Mesenchymal stem cell (in vitro differentiated cells and primary cell): Measurements from ENCODE around the gene SNRNP40.
A peak's percentile ranks its signal among the peaks of the same experiment; 100 is the strongest.

Source experiments
- DNase-seq: peaks from one replicate; pipeline ENCODE4 v3.0.0-alpha.2; 2013
- H2AFZ ChIP-seq: one replicate; pipeline ENCODE4 v1.6.1; 2013; ENCODE audit warnings: low read depth, mild to moderate bottlenecking, control low read depth, inconsistent platforms, low read length, moderate library complexity
- H2AK5ac ChIP-seq: 2 replicates; pipeline ENCODE4 v1.6.1; 2013; ENCODE audit warnings: low read length, moderate library complexity, mild to moderate bottlenecking, inconsistent platforms; ENCODE audit not compliant: severe bottlenecking
- H2BK120ac ChIP-seq: one replicate; pipeline ENCODE4 v1.6.1; 2013; ENCODE audit warnings: low read depth, mild to moderate bottlenecking, inconsistent platforms, low read length, moderate library complexity
- H2BK12ac ChIP-seq, 2 experiments: one replicate each; pipeline ENCODE4 v1.6.1; 2013; ENCODE audit warnings: inconsistent platforms in 2 of 2, low read length in 2 of 2, mild to moderate bottlenecking in 2 of 2, moderate library complexity in 2 of 2, control low read depth in 1 of 2
- H2BK15ac ChIP-seq: one replicate; pipeline ENCODE4 v1.6.1; 2013; ENCODE audit warnings: mild to moderate bottlenecking, low read depth, inconsistent platforms; ENCODE audit not compliant: poor library complexity, severe bottlenecking
- H2BK5ac ChIP-seq: 2 replicates; pipeline ENCODE4 v1.6.1; 2013; ENCODE audit warnings: low read depth, mild to moderate bottlenecking, low read length, control low read depth, inconsistent platforms; ENCODE audit not compliant: poor library complexity, severe bottlenecking
- H3K14ac ChIP-seq, 2 experiments: one replicate each; pipeline ENCODE4 v1.6.1; 2013; ENCODE audit warnings: inconsistent platforms in 2 of 2, low read length in 2 of 2, control low read depth in 1 of 2, mild to moderate bottlenecking in 1 of 2, moderate library complexity in 1 of 2
- H3K18ac ChIP-seq, 2 experiments: one replicate each; pipeline ENCODE4 v1.6.1; 2013; ENCODE audit warnings: inconsistent platforms in 2 of 2, low read length in 2 of 2, control low read depth in 1 of 2, low read depth in 1 of 2, mild to moderate bottlenecking in 1 of 2
- H3K23ac ChIP-seq, 2 experiments: one replicate each; pipeline ENCODE4 v1.6.1; 2013; ENCODE audit warnings: inconsistent platforms in 2 of 2, low read length in 2 of 2, mild to moderate bottlenecking in 2 of 2, moderate library complexity in 2 of 2, control low read depth in 1 of 2
- H3K27ac ChIP-seq: 2 replicates; pipeline ENCODE4 v1.5.1; 2013; ENCODE audit warnings: mild to moderate bottlenecking, moderate library complexity, low read length, control low read depth, inconsistent platforms; ENCODE audit not compliant: poor library complexity, severe bottlenecking
- H3K27me3 ChIP-seq, 2 experiments: 2 replicates each; pipeline versions ENCODE4 v1.6.1 to v1.7.0; 2013; ENCODE audit warnings: low read length in 2 of 2, mild to moderate bottlenecking in 2 of 2, moderate library complexity in 2 of 2, control low read depth in 1 of 2, inconsistent platforms in 1 of 2; ENCODE audit not compliant: control insufficient read depth in 1 of 2, insufficient read depth in 1 of 2
- H3K36me3 ChIP-seq, 2 experiments: 2 replicates each; pipeline versions ENCODE4 v1.6.1 to v1.7.0; 2013; ENCODE audit warnings: low read length in 2 of 2, control low read depth in 1 of 2, inconsistent platforms in 1 of 2, low read depth in 1 of 2, mild to moderate bottlenecking in 1 of 2; ENCODE audit not compliant: insufficient read depth in 2 of 2, control insufficient read depth in 1 of 2
- H3K4ac ChIP-seq, 2 experiments: one replicate each; pipeline ENCODE4 v1.6.1; 2013; ENCODE audit warnings: inconsistent platforms in 2 of 2, low read length in 2 of 2, mild to moderate bottlenecking in 2 of 2, moderate library complexity in 2 of 2, control low read depth in 1 of 2, low read depth in 1 of 2
- H3K4me1 ChIP-seq: 2 replicates; pipeline ENCODE4 v1.6.1; 2013; ENCODE audit warnings: low read depth, low read length, control low read depth; ENCODE audit not compliant: control insufficient read depth, insufficient read depth
- H3K4me2 ChIP-seq: 2 replicates; pipeline ENCODE4 v1.6.1; 2013; ENCODE audit warnings: low read length, mild to moderate bottlenecking, inconsistent platforms; ENCODE audit not compliant: poor library complexity, severe bottlenecking
- H3K4me3 ChIP-seq, 2 experiments: 2 replicates each; pipeline versions ENCODE4 v1.5.1 to v1.7.0; 2013; ENCODE audit warnings: low read length in 2 of 2, mild to moderate bottlenecking in 2 of 2, control low read depth in 1 of 2, low read depth in 1 of 2; ENCODE audit not compliant: insufficient read depth in 1 of 2
- H3K79me1 ChIP-seq: replicated peaks from 2 replicates; pipeline ENCODE4 v1.6.1; 2013; ENCODE audit warnings: mild to moderate bottlenecking, control low read depth, low read length, inconsistent platforms; ENCODE audit not compliant: poor library complexity, severe bottlenecking
- H3K9ac ChIP-seq: 2 replicates; pipeline ENCODE4 v1.7.0; 2013; ENCODE audit warnings: mild to moderate bottlenecking, low read length, moderate library complexity
- H3K9me3 ChIP-seq: 2 replicates; pipeline ENCODE4 v1.7.0; 2013; ENCODE audit warnings: mild to moderate bottlenecking, low read length; ENCODE audit not compliant: control insufficient read depth
- H4K8ac ChIP-seq: one replicate; pipeline ENCODE4 v1.6.1; 2013; ENCODE audit warnings: inconsistent platforms, mild to moderate bottlenecking, low read length, moderate library complexity
- H4K91ac ChIP-seq: one replicate; pipeline ENCODE4 v1.6.1; 2013; ENCODE audit warnings: mild to moderate bottlenecking, low read length, inconsistent platforms
- WGBS: methylation state at CpG from one replicate; pipeline ENCODE4 v1.1.7; 2013; ENCODE audit warnings: mixed read lengths; 5-methylcytosine and 5-hydroxymethylcytosine counted together

The SNRNP40 gene

DNA sequence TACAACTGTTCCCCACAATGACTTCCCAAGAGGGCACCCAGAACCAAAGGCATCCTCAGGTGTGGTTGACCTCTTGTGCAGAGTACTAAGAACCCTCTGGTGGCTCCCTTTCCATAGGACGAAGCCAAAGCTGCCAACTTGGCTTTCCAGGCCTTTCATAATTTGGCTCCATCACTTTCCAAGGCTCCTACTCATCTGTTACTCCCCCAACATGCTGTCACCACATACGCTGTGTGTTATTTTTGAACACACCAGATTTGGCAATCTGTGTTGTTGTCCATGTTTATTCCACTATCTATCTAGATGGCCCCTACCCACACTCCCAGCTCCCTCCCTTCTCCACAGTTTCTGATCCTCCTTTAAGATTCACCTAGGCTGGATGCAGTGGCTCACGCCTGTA lies 46.7 kb downstream of the SNRNP40 start:
- 95% methylated on average over 3 of the region's 3 CpGs for WGBS

DNA sequence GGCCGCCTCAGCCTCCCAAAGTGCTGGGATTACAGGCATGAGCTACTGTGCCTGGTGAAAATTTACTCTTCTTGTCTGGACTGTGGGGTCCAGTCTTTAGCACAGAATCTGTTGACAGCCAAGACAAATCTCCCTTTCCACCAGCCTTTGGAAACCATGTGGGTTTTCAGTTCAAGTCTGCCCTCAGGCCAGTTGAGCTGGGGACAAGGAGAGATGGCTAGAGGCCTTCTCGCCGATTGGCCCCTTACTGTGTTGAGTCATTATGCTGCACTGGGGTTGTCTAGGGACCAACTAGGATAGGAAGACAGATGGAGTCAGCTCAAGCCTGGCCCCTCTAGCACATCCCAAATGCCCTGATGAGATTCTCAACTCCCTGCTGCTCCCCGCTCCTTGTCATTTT lies 48.3 kb downstream of the SNRNP40 start:
- H2BK5ac ChIP-seq: no peak overlapping the region
- H2AFZ ChIP-seq: no peak overlapping the region
- H2BK15ac ChIP-seq: no peak overlapping the region
- H3K4me2 ChIP-seq: no peak overlapping the region
- no peak for DNase-seq
- no peak overlapping the region for H3K23ac ChIP-seq
- WGBS: 100% methylated on average over 4 of the region's 4 CpGs
- no peak overlapping the region for H2BK12ac ChIP-seq
- H3K14ac ChIP-seq: no peak overlapping the region
- no peaks in the 10 kb centered on the region for H3K36me3 ChIP-seq
- no peak overlapping the region for H3K18ac ChIP-seq
- no peaks in the 10 kb centered on the region for H3K9me3 ChIP-seq
- H3K9ac ChIP-seq: no peak overlapping the region
- no peak overlapping the region for H4K8ac ChIP-seq
- H4K91ac ChIP-seq: no peak overlapping the region
- no peaks in the 10 kb centered on the region for H3K79me1 ChIP-seq
- peaks cover 0 to 23% of the 10 kb centered on the region in 2 experiments for H3K27me3 ChIP-seq
- no peak overlapping the region for H3K27ac ChIP-seq
- no peak overlapping the region for H3K4me3 ChIP-seq
- H3K4ac ChIP-seq: no peak overlapping the region
- no peak overlapping the region for H2BK120ac ChIP-seq
- no peak overlapping the region for H2AK5ac ChIP-seq
- no peaks in the 10 kb centered on the region for H3K4me1 ChIP-seq

More for the DNA sequence above, 46.7 kb downstream of the SNRNP40 start:
- no peak overlapping the region for H3K14ac ChIP-seq
- H3K27me3 ChIP-seq: peaks cover 0 to 7% of the 10 kb centered on the region in 2 experiments
- no peak overlapping the region for H3K4ac ChIP-seq
- H2BK15ac ChIP-seq: no peak overlapping the region
- H3K79me1 ChIP-seq: no peaks in the 10 kb centered on the region
- H3K23ac ChIP-seq: no peak overlapping the region
- no peaks in the 10 kb centered on the region for H3K9me3 ChIP-seq
- H3K4me2 ChIP-seq: no peak overlapping the region
- H2BK5ac ChIP-seq: no peak overlapping the region
- no peak overlapping the region for H3K18ac ChIP-seq
- H2BK12ac ChIP-seq: no peak overlapping the region
- H4K8ac ChIP-seq: no peak overlapping the region
- H2AFZ ChIP-seq: no peak overlapping the region
- H4K91ac ChIP-seq: no peak overlapping the region
- DNase-seq: no peak
- H2AK5ac ChIP-seq: no peak overlapping the region
- no peaks in the 10 kb centered on the region for H3K4me1 ChIP-seq
- no peaks in the 10 kb centered on the region for H3K36me3 ChIP-seq
- H2BK120ac ChIP-seq: no peak overlapping the region
- H3K4me3 ChIP-seq: no peak overlapping the region
- no peak overlapping the region for H3K27ac ChIP-seq
- no peak overlapping the region for H3K9ac ChIP-seq

DNA sequence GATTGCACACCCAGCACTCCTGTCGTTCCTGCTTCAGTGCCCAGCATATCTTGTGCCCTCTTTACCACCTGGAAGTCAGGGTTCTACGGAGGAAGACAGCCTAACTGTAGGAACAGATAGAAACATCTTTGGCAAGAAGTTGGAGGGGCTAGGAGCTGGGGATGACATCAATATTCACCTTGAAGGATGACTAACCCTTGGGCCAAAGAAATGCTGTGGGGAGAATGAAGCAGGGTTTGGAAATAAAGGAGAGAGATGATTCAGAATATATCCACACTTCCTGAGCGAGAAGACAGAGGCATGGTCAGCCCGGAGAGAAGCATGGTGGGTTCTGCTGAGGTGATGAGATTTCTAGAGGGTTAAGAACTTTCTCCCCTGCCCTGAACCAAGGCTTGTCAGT lies 52.3 kb downstream of the SNRNP40 start:
- Histone ChIP-seq H3K4ac (no peak overlapping the region), H3K14ac (no peak overlapping the region), H3K18ac (peak overlapping the region in 1 of 2 experiments; percentile 33), H3K4me2 (no peak overlapping the region), H3K4me3 (no peak overlapping the region), H2BK15ac (no peak overlapping the region), H3K4me1 (peaks cover 5% of the 10 kb centered on the region), H3K36me3 (no peaks in the 10 kb centered on the region), H2BK5ac (no peak overlapping the region), H3K79me1 (no peaks in the 10 kb centered on the region), H3K27ac (no peak overlapping the region), H3K9ac (no peak overlapping the region), H3K23ac (no peak overlapping the region), H2AK5ac (no peak overlapping the region), H2AFZ (no peak overlapping the region), H4K91ac (no peak overlapping the region), H2BK120ac (no peak overlapping the region), H3K27me3 (peaks cover 17 to 42% of the 10 kb centered on the region in 2 experiments), H4K8ac (no peak overlapping the region), H3K9me3 (no peaks in the 10 kb centered on the region), H2BK12ac (no peak overlapping the region)
- 63% methylated on average over 4 of the region's 4 CpGs for WGBS
- DNase-seq: peak; percentile 48

DNA sequence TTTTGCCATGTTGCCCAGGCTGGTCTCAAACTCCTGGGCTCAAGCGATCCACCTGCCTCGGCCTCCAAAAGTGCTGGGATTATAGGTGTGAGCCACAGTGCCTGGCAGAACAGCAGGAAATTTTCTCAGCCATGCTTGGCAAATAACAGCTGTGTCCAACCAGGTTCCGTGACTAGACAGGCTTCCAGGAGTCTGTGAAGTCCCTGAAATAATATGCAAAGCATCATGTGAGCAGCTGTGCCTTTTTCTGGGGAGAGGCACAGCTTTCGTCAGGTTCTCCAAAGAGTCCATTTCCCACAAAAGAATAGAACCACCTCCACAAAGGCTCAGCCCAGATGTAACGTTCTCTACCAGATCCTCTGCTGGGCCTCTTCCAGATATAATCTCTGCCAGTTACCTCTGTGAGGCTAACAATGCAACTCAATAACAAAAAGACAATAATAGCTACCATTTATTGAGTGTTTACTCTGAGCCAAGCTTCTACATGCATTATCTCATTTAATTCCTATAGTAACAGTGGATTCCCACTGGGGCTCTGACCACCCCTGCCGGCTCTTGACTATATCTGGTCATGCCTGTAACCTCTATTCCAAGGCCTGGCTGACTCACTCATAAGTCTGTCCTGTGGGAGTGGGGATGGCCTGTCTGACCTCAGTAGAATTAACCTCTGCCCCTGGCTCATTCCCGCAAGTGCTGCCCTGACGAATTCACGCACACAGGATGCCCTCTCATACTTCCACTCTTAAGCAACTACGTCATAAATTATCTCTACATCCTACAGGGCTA lies 52.9 kb downstream of the SNRNP40 start:
- Histone ChIP-seq H3K23ac (no peak overlapping the region), H2BK5ac (no peak overlapping the region), H3K27me3 (peaks cover 23 to 47% of the 10 kb centered on the region in 2 experiments), H3K4me3 (no peak overlapping the region), H3K79me1 (no peaks in the 10 kb centered on the region), H3K9ac (no peak overlapping the region), H3K4me1 (peaks cover 10% of the 10 kb centered on the region), H4K8ac (no peak overlapping the region), H3K4ac (no peak overlapping the region), H2BK12ac (no peak overlapping the region), H3K4me2 (no peak overlapping the region), H3K14ac (no peak overlapping the region), H3K36me3 (no peaks in the 10 kb centered on the region), H3K18ac (no peak overlapping the region), H2AK5ac (no peak overlapping the region), H3K27ac (no peak overlapping the region), H3K9me3 (no peaks in the 10 kb centered on the region), H2BK120ac (no peak overlapping the region), H2AFZ (no peak overlapping the region), H2BK15ac (no peak overlapping the region), H4K91ac (no peak overlapping the region)
- DNase-seq: peak; percentile 59
- WGBS: 46% methylated on average over 10 of the region's 10 CpGs
